Effector memory CD8-positive, alpha-beta T cell (primary cell): ENCODE data around the gene PRAC2.

Source experiments
- ATAC-seq: fragments of 150-1000 bp; cut with Tn5 transposase; replicated peaks from 2 replicates; pipeline ENCODE4 v1.10.0; 2021; ENCODE audit warnings: mild to moderate bottlenecking, moderate library complexity
- DNase-seq, 3 experiments: peaks; one replicate each; pipeline ENCODE4 v3.0.0; 2021
- H3K27ac Mint-ChIP-seq, 2 donors: one replicate each; pipeline ENCODE4 v1.8.0; 2022; ENCODE audit warnings: mild to moderate bottlenecking in 2 of 2, mixed read lengths in 2 of 2, moderate library complexity in 2 of 2
- H3K27me3 Mint-ChIP-seq, 2 donors: one replicate each; pipeline ENCODE4 v1.8.0; 2022; ENCODE audit warnings: mixed read lengths in 2 of 2
- H3K36me3 Mint-ChIP-seq: one replicate; pipeline ENCODE4 v1.8.0; 2022; ENCODE audit warnings: mild to moderate bottlenecking, moderate library complexity, mixed read lengths; ENCODE audit not compliant: insufficient read depth
- H3K4me1 Mint-ChIP-seq, 2 donors: one replicate each; pipeline ENCODE4 v1.8.0; 2022; ENCODE audit warnings: low read depth in 2 of 2, mixed read lengths in 2 of 2
- H3K4me3 Mint-ChIP-seq, 2 donors: one replicate each; pipeline ENCODE4 v1.8.0; 2022; ENCODE audit warnings: mild to moderate bottlenecking in 2 of 2, mixed read lengths in 2 of 2, moderate library complexity in 2 of 2
- H3K9me3 Mint-ChIP-seq, 2 donors: one replicate each; pipeline ENCODE4 v1.8.0; 2022; ENCODE audit warnings: mixed read lengths in 2 of 2

PRAC2 gene

DNA sequence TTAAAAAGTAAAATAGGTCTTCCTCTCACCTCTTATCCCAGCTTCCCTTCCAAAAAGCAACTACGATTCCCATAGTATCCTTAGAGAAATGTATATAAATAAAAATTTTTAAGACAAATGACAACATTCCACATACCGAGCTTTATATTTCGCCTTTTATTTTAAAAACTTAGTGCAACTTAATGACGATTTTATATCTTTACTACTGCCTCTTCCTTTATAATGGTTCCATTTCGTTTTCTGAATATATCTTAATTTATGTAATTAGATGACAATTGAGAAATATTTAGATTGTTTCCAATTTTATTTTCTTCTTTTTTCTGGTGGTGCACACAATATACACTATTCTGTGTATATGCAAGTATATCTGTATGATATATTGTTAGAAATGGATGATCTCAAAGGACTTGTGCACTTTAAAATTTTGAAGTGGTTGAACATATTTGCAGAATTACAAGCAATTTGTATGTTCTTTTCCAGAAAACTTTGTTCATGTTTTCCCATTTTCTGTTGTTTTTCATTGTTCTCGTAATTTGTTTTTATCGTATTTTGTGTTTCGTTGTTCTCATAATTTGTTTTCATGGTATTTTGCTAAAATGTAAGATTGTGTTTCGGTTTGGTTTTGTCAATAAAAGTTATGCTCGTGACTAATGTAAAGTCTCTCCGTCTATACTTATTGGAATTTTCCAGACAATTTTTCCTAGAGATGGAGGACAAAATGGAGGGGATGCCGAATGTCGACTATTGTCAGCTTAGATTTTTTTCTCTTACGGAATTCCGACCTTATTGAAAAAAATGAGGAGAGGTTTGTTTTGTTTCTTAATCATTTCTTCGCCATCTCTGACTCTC is 26.0 kb downstream of the PRAC2 start:
- peaks cover 73 to 95% of the 10 kb centered on the region in 2 donors for H3K27me3 Mint-ChIP-seq
- H3K36me3 Mint-ChIP-seq, result peaks cover 28% of the 10 kb centered on the region
- DNase-seq (no peak), ATAC-seq (no peak)
- H3K4me3 Mint-ChIP-seq, result no peak overlapping the region
- H3K4me1 Mint-ChIP-seq, result peaks cover 23 to 25% of the 10 kb centered on the region in 2 donors
- peak overlapping the region in 1 of 2 donors; percentile 17 for H3K27ac Mint-ChIP-seq
- no peaks in the 10 kb centered on the region for H3K9me3 Mint-ChIP-seq

DNA sequence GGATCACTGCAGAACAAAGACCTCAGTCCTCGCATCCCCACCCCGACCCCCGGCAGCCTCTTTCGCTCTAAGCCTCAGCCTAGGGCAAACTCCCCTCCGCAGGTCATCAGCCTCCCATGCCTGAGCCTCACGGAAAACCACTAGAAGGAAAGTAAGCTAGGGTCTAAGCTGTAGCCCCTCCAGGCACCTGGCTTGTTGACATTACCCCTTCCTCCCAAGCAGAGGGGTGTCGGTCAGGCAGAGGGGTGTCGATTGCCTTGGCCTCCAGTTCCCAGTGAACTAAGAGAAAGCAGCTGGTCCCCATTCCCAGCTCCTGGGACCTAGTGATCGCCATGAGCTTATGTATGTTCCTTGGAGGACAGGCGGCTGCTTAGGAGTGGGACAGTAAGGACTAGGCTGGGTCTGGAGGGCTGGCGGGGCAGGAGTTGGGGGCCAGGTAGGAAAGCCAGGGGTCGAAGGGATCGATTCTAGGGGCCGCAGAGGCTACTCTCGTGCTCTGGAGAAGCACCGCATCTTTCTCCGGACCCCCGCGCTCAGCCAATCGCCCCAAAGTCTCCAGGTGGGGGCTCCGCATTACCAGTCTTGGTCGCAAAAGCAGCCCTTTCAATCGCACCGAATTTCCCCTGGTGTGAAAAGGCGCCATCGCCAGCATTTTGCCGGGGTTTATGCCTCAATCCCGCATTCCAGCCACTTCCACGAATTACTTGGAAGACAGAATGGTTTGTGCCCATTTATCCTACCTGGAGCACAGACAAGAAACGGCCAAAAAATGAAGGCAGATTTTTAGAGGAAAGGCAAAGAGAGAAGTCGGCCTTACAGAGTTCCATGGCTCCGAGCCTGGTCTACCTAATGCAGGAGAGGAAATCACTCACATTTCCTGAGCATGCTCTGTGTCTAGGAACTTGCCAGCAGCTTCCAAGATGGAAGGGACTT is 26.9 kb downstream of the PRAC2 start:
- Mint-ChIP-seq H3K9me3 (no peaks in the 10 kb centered on the region), H3K27ac (no peak overlapping the region), H3K27me3 (peaks cover 71 to 95% of the 10 kb centered on the region in 2 donors), H3K4me3 (no peak overlapping the region), H3K36me3 (peaks cover 28% of the 10 kb centered on the region), H3K4me1 (peaks cover 27 to 30% of the 10 kb centered on the region in 2 donors)
- DNase-seq (no peak), ATAC-seq (no peak)

DNA sequence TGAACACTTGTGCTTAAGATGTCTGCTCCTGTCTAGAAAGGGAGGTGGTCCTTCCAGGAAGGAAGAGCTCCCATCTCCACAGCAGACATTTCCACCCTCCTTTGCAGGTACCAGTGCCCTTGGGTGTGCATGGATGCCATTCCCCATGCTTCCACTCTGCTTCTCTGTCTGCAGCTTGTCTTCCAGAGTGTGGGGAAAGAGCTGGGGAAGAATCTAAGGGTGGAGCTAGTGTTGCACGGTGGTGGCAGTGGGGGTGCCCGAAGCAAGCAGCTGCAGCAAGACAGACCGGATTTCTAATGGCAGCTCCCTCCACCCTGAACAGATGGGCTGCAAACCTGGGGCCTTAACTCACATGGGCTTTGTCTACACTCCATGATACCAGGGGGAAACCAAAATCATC is 28.2 kb downstream of the PRAC2 start:
- no peak overlapping the region for H3K4me3 Mint-ChIP-seq

DNA sequence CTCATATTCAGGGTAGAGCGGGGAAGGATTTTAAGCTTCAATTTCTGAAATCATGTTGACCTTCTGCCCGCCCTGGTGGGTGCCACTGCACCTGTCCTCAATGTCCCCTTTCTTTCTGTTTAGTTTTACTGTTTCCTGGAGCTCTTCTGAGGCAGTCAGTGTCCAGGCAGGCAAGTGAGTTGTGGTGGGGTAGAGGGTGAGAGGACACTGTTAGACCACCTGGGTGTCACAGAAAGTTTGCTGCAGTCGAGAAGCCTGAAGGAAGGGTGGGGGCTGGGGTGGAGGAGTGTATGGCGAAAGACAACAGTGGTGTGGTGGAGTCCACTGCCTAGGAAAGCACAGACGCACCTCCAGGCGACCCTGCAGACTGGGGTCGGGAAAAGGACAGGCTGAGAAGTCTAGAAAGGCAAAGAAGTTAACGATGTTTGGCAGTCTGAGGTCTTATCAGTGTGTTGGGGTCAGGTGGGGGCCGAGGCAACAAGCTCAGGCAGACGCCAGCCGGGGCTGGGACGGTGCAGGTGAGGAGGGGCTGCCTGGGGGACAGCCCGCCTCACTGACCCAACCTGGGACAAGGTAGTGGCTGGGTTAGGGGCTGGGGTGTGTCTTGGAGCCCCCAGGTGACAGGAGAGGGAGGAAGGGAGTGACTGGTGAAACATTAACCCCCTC is 28.9 kb downstream of the PRAC2 start:
- DNase-seq (no peak), ATAC-seq (no peak)
- Mint-ChIP-seq H3K4me1 (peaks cover 21 to 22% of the 10 kb centered on the region in 2 donors), H3K27ac (no peak overlapping the region), H3K9me3 (no peaks in the 10 kb centered on the region), H3K27me3 (peaks cover 70 to 95% of the 10 kb centered on the region in 2 donors), H3K4me3 (no peak overlapping the region), H3K36me3 (peaks cover 23% of the 10 kb centered on the region)

More for the DNA sequence above, 28.2 kb downstream of the PRAC2 start:
- Mint-ChIP-seq H3K36me3 (peaks cover 28% of the 10 kb centered on the region), H3K4me1 (peaks cover 27% of the 10 kb centered on the region in 2 donors), H3K9me3 (no peaks in the 10 kb centered on the region), H3K27ac (no peak overlapping the region), H3K27me3 (peaks cover 70 to 95% of the 10 kb centered on the region in 2 donors)
- no peak for DNase-seq
- ATAC-seq, result no peak

DNA sequence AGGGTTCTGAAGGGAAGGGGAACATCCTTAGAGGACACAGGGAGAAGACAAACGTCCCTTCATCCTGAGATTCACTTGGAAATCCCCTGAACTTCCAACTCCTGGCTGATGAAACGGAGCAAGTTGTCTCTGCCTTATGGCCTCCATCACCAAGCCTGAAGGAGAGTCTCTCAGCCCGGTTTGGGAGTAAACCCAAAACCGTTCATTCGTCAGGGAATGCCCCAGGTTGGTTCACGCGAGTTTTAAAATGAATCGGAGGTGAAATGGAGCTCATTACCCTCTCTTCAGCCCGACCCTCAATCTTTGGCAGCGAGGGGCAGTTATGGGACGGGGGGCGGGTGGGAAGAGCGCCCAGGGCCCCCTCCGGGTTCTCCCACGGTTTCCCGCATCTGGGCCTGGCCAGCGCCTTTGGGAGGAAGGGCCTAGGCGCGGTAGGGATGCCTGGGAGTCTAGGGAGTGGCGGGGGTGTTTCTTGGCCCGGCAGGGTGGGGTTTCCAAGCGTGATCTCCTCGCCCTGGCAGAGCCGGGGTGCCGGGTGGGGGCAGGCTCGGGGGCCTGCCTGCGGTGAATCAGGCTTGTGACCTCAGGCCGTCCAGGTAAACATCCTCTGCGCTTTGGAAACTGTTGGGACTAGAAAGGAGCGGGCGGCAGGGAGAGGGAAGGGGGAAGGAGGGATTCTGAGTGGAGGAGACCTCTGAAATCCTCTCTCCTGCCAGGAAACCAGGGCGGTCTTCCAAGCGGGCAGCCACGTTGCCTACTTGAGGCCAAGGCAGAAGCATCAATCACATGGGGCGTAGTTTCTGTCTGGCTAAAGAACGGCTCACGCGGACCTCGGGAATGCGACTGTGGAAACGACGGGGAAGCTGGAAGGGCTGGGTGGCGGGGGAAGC is 29.7 kb downstream of the PRAC2 start:
- Mint-ChIP-seq H3K27ac (no peak overlapping the region), H3K4me3 (no peak overlapping the region), H3K27me3 (peaks cover 69 to 95% of the 10 kb centered on the region in 2 donors), H3K36me3 (peaks cover 21% of the 10 kb centered on the region), H3K4me1 (peaks cover 18 to 20% of the 10 kb centered on the region in 2 donors), H3K9me3 (no peaks in the 10 kb centered on the region)
- ATAC-seq (no peak), DNase-seq (no peak)

DNA sequence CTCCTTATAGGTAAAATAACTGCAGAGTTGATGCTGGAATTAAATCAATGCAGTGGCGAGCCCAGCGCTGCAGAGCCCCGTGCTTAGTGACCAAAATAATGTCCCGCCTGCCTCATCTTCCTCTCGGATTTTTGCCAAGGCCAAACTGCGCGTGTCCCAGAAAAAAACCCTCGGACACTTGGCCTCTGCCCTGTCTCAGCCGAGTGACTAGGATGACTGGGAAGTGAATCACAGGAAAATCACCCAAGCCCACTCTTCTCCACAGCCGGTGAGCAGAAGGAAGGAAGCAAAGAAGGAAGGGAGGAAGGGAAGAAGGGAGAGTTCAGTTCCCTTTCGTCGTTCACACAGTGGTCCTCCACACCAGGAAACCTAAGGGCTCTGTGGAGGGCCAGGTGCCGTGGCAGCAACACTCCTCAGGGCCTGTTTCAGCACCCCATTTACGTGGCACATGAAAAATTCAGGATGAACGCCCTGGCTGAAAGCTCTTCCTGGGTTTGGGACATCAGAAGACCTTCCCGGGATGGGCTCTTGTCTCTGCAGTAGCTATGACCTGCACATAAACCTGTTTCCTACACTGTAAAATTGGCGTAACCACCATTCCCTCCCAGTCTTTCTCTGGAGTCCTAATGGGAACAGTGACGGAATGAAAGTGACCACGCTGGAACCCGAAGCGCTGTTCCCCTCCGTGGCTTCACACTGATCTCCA is 31.0 kb downstream of the PRAC2 start:
- no peak for DNase-seq
- no peaks in the 10 kb centered on the region for H3K9me3 Mint-ChIP-seq
- peaks cover 71 to 98% of the 10 kb centered on the region in 2 donors for H3K27me3 Mint-ChIP-seq
- ATAC-seq, result no peak
- no peak overlapping the region for H3K4me3 Mint-ChIP-seq
- peaks cover 14% of the 10 kb centered on the region for H3K36me3 Mint-ChIP-seq
- H3K4me1 Mint-ChIP-seq, result peaks cover 18 to 20% of the 10 kb centered on the region in 2 donors
- no peak overlapping the region for H3K27ac Mint-ChIP-seq

DNA sequence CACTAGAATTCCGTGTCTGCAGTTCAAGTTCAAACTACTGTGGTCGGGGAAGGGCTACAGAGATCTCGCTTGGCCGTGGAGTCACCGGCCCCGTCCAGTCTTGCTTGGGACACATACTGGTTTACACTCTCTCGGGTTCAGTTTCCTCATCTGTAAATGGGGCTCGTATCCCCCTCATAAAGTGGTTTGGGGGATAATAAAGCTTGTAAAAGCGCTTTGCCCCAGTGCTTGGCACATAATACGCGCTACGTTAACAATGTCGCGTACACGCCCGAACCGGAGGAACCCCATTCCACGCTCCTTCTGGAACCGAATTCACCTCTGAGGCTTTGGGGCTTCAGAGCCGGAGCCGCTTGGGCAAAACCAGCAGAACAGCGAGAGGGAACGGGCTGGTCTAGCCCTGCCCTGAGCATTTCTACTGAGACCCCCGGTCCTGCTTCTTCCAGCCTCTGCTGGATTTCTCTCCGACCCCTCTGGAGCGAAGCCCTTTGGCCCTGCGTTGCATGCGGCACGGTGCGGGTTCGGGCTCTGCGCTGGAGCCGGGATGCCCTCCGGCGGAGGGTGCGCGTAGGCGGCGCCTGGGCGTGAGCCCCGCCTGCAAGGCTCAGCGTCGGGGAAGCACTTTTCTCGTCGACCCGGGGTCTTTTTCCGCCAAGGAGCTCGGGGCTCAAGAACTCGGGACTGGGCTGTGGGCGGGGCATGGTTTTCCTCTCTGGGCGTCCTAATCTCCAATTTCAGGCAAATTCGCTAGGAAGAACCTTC is 31.7 kb downstream of the PRAC2 start:
- peak overlapping the region in 1 of 2 donors; percentile 32 for H3K4me3 Mint-ChIP-seq
- H3K27me3 Mint-ChIP-seq, result peaks cover 71 to 98% of the 10 kb centered on the region in 2 donors
- DNase-seq (no peak), ATAC-seq (no peak)
- peaks cover 8% of the 10 kb centered on the region for H3K36me3 Mint-ChIP-seq
- peaks cover 14 to 16% of the 10 kb centered on the region in 2 donors for H3K4me1 Mint-ChIP-seq
- H3K9me3 Mint-ChIP-seq, result no peaks in the 10 kb centered on the region
- H3K27ac Mint-ChIP-seq, result no peak overlapping the region

DNA sequence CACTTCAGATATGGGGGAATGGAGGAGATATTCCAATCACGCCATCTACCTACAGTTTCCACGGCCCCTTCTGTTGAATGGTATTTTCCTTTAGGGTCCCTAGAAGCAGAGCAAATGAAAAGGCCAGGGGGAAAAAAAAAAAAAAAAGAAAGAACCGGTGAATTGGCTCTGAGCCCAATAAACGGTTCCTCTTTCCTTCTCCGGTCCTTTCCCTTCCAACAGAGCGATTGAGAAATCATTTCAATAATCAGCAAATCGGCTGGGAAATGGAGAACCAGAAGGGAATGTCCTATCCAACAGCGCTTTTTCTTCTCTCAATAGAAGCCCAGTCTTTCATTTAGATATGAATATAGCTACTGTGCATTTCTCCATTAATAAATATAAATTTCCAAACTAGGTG is 32.4 kb downstream of the PRAC2 start:
- Mint-ChIP-seq H3K4me3 (no peak overlapping the region), H3K4me1 (peaks cover 14 to 16% of the 10 kb centered on the region in 2 donors), H3K36me3 (peaks cover 8% of the 10 kb centered on the region), H3K27me3 (peaks cover 78 to 98% of the 10 kb centered on the region in 2 donors), H3K27ac (no peak overlapping the region), H3K9me3 (no peaks in the 10 kb centered on the region)
- DNase-seq (no peak), ATAC-seq (no peak)

DNA sequence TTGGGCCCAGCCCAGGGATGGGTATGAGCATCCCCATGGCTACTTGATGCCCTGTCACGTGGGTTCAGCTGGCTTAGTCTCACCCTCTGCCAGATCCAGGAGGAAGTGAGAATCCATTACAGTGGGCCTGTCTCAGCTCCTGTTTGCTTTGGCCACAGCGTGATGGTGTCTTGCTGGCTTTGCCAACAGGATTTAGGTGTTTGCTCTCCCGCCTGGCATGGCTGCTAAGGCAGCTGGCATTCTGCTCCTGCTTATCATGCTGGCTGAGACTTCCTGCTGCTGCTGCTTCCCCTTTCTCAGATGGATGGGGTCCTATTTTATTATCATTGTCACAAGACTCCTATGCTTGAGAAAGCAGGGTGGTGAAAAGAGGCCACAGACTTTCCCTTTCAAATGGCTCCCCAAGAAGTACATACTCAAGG is 33.9 kb downstream of the PRAC2 start:
- ATAC-seq (no peak), DNase-seq (no peak)
- Mint-ChIP-seq H3K27me3 (peaks cover 80 to 96% of the 10 kb centered on the region in 2 donors), H3K27ac (no peak overlapping the region), H3K4me3 (no peak overlapping the region), H3K36me3 (peaks cover 8% of the 10 kb centered on the region), H3K9me3 (no peaks in the 10 kb centered on the region), H3K4me1 (peaks cover 14 to 16% of the 10 kb centered on the region in 2 donors)

DNA sequence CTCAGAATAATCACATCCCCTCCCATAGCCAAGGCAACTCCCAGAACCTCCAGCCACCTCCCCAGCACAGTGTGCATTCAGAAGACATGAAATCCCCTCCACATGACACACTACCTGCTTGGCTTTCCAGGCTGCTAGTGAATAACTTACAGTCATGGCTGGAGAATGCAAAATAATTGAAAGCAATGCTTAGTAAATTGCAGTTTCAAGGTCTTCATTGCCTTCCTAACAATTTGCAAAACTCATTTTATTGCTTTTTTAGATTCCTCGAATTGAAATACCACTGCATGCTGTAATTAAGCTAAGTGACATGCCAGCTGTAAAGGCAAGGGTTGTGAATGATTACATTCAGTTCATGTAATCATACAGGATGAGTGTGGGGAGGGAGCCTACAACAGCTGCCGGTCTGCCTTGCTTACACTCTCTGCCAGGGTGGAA is 34.6 kb downstream of the PRAC2 start:
- Mint-ChIP-seq H3K9me3 (no peaks in the 10 kb centered on the region), H3K27me3 (peaks cover 80 to 96% of the 10 kb centered on the region in 2 donors), H3K36me3 (peaks cover 4% of the 10 kb centered on the region), H3K27ac (no peak overlapping the region), H3K4me1 (peaks cover 11 to 14% of the 10 kb centered on the region in 2 donors), H3K4me3 (no peak overlapping the region)
- ATAC-seq, result no peak
- DNase-seq, result no peak

DNA sequence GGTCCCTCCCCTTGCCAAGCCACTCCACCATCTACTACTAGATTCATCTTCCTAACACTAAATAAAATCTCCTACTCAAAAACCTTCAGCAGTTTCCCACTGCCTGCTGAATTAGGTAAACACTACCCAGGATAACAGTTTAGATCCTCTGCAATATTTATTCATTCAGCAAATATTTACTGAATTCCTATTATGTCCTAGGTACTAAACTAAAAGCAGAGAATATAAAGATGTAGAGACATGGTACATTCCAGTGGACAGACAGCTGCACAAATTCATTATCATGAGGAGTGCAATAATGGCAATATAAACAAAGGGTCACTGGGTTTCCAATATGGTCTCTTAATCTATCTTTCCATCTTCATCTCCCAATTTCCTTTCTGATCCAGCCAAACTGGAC is 36.3 kb downstream of the PRAC2 start:
- H3K9me3 Mint-ChIP-seq, result no peaks in the 10 kb centered on the region
- H3K4me1 Mint-ChIP-seq, result peaks cover 3 to 4% of the 10 kb centered on the region in 2 donors
- no peak overlapping the region for H3K4me3 Mint-ChIP-seq
- no peak for DNase-seq
- no peak overlapping the region for H3K27ac Mint-ChIP-seq
- H3K36me3 Mint-ChIP-seq, result peaks cover 2% of the 10 kb centered on the region
- no peak for ATAC-seq
- H3K27me3 Mint-ChIP-seq, result peaks cover 80 to 96% of the 10 kb centered on the region in 2 donors
